H1 (cell line): ENCODE measurements around the gene HRH2. TPM values are rescaled to one million over a fixed set of nuclear protein-coding genes. Genes with fewer than 3 reads are reported as not detected.

Experiments used
- CTCF ChIA-PET: fragments of 300-600 bp; sonication (Branson Sonifier 250); formaldehyde crosslinking; loops from one replicate; lab custom pipeline; 2021; ENCODE audit not compliant: partially characterized antibody; lab: Charles Lee
- POLR2A ChIA-PET: fragments of 300-600 bp; sonication (Branson Sonifier 250); formaldehyde crosslinking; loops from one replicate; lab custom pipeline; 2021; ENCODE audit warnings: inconsistent platforms; ENCODE audit not compliant: partially characterized antibody; lab: Charles Lee
- DNase-seq, 2 experiments: peaks; one replicate each; pipeline versions ENCODE4 v3.0.0 to v3.0.0-alpha.2; 2010 to 2022; ENCODE audit warnings: low spot score in 2 of 2, low read depth in 1 of 2, mixed read lengths in 1 of 2
- FAIRE-seq: peaks from 2 replicates; lab custom pipeline; 2011; peaks lifted over from hg19 to GRCh38; lab: Jason Lieb, UNC
- H2AFZ ChIP-seq: 2 replicates; pipeline ENCODE4 v1.8.1; 2012; ENCODE audit warnings: low read length, inconsistent platforms
- H2AK5ac ChIP-seq: 2 replicates; pipeline ENCODE4 v1.6.1; 2013; ENCODE audit warnings: low read depth, low read length
- H2BK120ac ChIP-seq: replicated peaks from 2 replicates; pipeline ENCODE3; 2013; ENCODE audit warnings: low read depth, low read length, inconsistent platforms
- H2BK12ac ChIP-seq: 2 replicates; pipeline ENCODE4 v1.6.1; 2013; ENCODE audit warnings: low read depth, low read length
- H2BK15ac ChIP-seq: 2 replicates; pipeline ENCODE4 v1.6.1; 2013; ENCODE audit warnings: low read length
- H2BK20ac ChIP-seq: 2 replicates; pipeline ENCODE4 v1.6.1; 2013; ENCODE audit warnings: low read length
- H2BK5ac ChIP-seq: 2 replicates; pipeline ENCODE4 v1.6.1; 2013; ENCODE audit warnings: low read depth, low read length
- H3K14ac ChIP-seq: 2 replicates; pipeline ENCODE4 v1.6.1; 2013; ENCODE audit warnings: inconsistent platforms; ENCODE audit not compliant: insufficient read length
- H3K18ac ChIP-seq: 2 replicates; pipeline ENCODE4 v1.6.1; 2013; ENCODE audit warnings: low read length; ENCODE audit errors: extremely low read depth
- H3K23ac ChIP-seq: 2 replicates; pipeline ENCODE4 v1.6.1; 2013; ENCODE audit warnings: inconsistent platforms; ENCODE audit not compliant: insufficient read length
- H3K23me2 ChIP-seq: 2 replicates; pipeline ENCODE4 v1.6.1; 2013; ENCODE audit warnings: low read depth, low read length
- H3K27ac ChIP-seq: 2 replicates; pipeline ENCODE4 v1.6.1; 2011; ENCODE audit warnings: low read depth, low read length, inconsistent platforms
- H3K27me3 ChIP-seq, 4 experiments: replicated peaks in 1 of 4; 1 replicate in 1 of 4; 2 replicates in 3 of 4; pipeline versions ENCODE4 v1.6.1 to v1.8.1; 2011 to 2013; ENCODE audit warnings: low read length in 3 of 4, mild to moderate bottlenecking in 3 of 4, inconsistent platforms in 2 of 4, mixed read lengths in 2 of 4, moderate library complexity in 1 of 4; ENCODE audit not compliant: control insufficient read depth in 3 of 4, insufficient read depth in 3 of 4; ENCODE audit errors: extremely low read depth in 1 of 4
- H3K36me3 ChIP-seq, 4 experiments: 2 replicates each; pipeline versions ENCODE4 v1.6.1 to v1.8.1; 2011 to 2013; ENCODE audit warnings: mild to moderate bottlenecking in 4 of 4, low read length in 3 of 4, moderate library complexity in 2 of 4, control low read depth in 1 of 4, inconsistent platforms in 1 of 4; ENCODE audit not compliant: insufficient read depth in 4 of 4, control insufficient read depth in 2 of 4
- H3K4ac ChIP-seq: replicated peaks from 2 replicates; pipeline ENCODE3; 2013; ENCODE audit warnings: low read length, low read depth, mixed read lengths, inconsistent platforms; ENCODE audit not compliant: insufficient read length
- H3K4me1 ChIP-seq, 4 experiments: replicated peaks in 1 of 4; 1 replicate in 1 of 4; 2 replicates in 3 of 4; pipeline versions ENCODE4 v1.6.1 to v1.8.1; 2011 to 2013; ENCODE audit warnings: low read length in 3 of 4, inconsistent platforms in 2 of 4, mixed read lengths in 1 of 4; ENCODE audit not compliant: insufficient read depth in 4 of 4, control insufficient read depth in 3 of 4
- H3K4me2 ChIP-seq, 2 experiments: 2 replicates each; pipeline versions ENCODE4 v1.6.1 to v1.8.1; 2011 to 2013; ENCODE audit warnings: low read depth in 2 of 2, low read length in 2 of 2, control low read depth in 1 of 2, inconsistent platforms in 1 of 2, mild to moderate bottlenecking in 1 of 2; ENCODE audit not compliant: insufficient read depth in 1 of 2
- H3K4me3 ChIP-seq, 4 experiments: fragments of 200-600, 300-600 bp in 1 of 4; sonication (generic), shearing (Covaris generic), sonication (Bioruptor Twin) in 1 of 4; 2 replicates each; pipeline versions ENCODE4 v1.5.1 to v1.8.1; 2011 to 2016; ENCODE audit warnings: low read length in 4 of 4, low read depth in 3 of 4, control low read depth in 2 of 4, inconsistent platforms in 2 of 4, mild to moderate bottlenecking in 2 of 4, mixed read lengths in 1 of 4, moderate library complexity in 1 of 4; ENCODE audit not compliant: insufficient read depth in 2 of 4; ENCODE audit errors: extremely low read depth in 1 of 4
- H3K56ac ChIP-seq: replicated peaks from 2 replicates; pipeline ENCODE3; 2013; ENCODE audit warnings: low read depth, mild to moderate bottlenecking, mixed read lengths, low read length, inconsistent platforms; ENCODE audit not compliant: insufficient read length
- H3K79me1 ChIP-seq: 2 replicates; pipeline ENCODE4 v1.6.1; 2013; ENCODE audit warnings: low read depth, low read length, control low read depth
- H3K79me2 ChIP-seq, 2 experiments: 2 replicates each; pipeline versions ENCODE4 v1.6.1 to v1.8.1; 2012 to 2013; ENCODE audit warnings: low read length in 2 of 2, mild to moderate bottlenecking in 2 of 2, inconsistent platforms in 1 of 2; ENCODE audit not compliant: insufficient read depth in 2 of 2, control insufficient read depth in 1 of 2
- H3K9ac ChIP-seq, 4 experiments: replicated peaks in 1 of 4; 1 replicate in 1 of 4; 2 replicates in 3 of 4; pipeline versions ENCODE4 v1.6.1 to v1.8.1; 2011 to 2013; ENCODE audit warnings: low read depth in 3 of 4, low read length in 3 of 4, control low read depth in 2 of 4, mild to moderate bottlenecking in 2 of 4, moderate library complexity in 2 of 4, inconsistent platforms in 1 of 4; ENCODE audit errors: extremely low read depth in 1 of 4
- H3K9me3 ChIP-seq, 2 experiments: 2 replicates each; pipeline versions ENCODE4 v1.6.1 to v1.8.1; 2012 to 2013; ENCODE audit warnings: mild to moderate bottlenecking in 2 of 2, moderate library complexity in 2 of 2, control low read depth in 1 of 2, inconsistent platforms in 1 of 2, low read depth in 1 of 2, low read length in 1 of 2, mixed read lengths in 1 of 2; ENCODE audit not compliant: insufficient read depth in 2 of 2
- H4K20me1 ChIP-seq, 2 experiments: replicated peaks in 1 of 2; 2 replicates each; pipeline versions ENCODE3 to v1.8.1; 2011 to 2013; ENCODE audit warnings: inconsistent platforms in 2 of 2, low read length in 2 of 2, mild to moderate bottlenecking in 1 of 2; ENCODE audit not compliant: insufficient read depth in 2 of 2, control insufficient read depth in 1 of 2
- H4K5ac ChIP-seq: 2 replicates; pipeline ENCODE4 v1.6.1; 2013; ENCODE audit warnings: low read length, low read depth, mixed read lengths, inconsistent platforms; ENCODE audit not compliant: insufficient read length
- H4K8ac ChIP-seq: 2 replicates; pipeline ENCODE4 v1.8.0; 2013; ENCODE audit warnings: mild to moderate bottlenecking, moderate library complexity, low read length, inconsistent platforms; ENCODE audit not compliant: insufficient read depth; ENCODE audit errors: extremely low read depth
- H4K91ac ChIP-seq: replicated peaks from 2 replicates; pipeline ENCODE3; 2013; ENCODE audit warnings: low read length, mixed read lengths, inconsistent platforms; ENCODE audit not compliant: insufficient read length
- BCL11A ChIP-seq, 2 experiments: IDR thresholded peaks; one replicate each; pipeline ENCODE4 v1.6.1; 2011; ENCODE audit warnings: low read depth in 2 of 2, low read length in 2 of 2, mild to moderate bottlenecking in 2 of 2
- CHD1 ChIP-seq: IDR thresholded peaks from 2 replicates; pipeline ENCODE4 v1.6.1; 2012; ENCODE audit warnings: low read depth, low read length, improper control_type of control experiment
- CHD2 ChIP-seq: IDR thresholded peaks from 2 replicates; pipeline ENCODE4 v1.6.1; 2012; ENCODE audit warnings: low read length, improper control_type of control experiment
- EGR1 ChIP-seq: IDR thresholded peaks from 2 replicates; pipeline ENCODE4 v1.6.1; 2011; ENCODE audit warnings: low read depth, low read length, borderline replicate concordance
- EP300 ChIP-seq, 2 experiments: IDR thresholded peaks; 1 replicate in 1 of 2; 2 replicates in 1 of 2; pipeline ENCODE4 v1.6.1; 2011 to 2012; ENCODE audit warnings: low read depth in 2 of 2, low read length in 2 of 2, mild to moderate bottlenecking in 2 of 2, borderline replicate concordance in 1 of 2, inconsistent platforms in 1 of 2, moderate library complexity in 1 of 2
- EZH2 ChIP-seq: fragments of 200-600 bp; sonication (generic); IDR thresholded peaks from 2 replicates; pipeline ENCODE4 v1.7.1; 2012; ENCODE audit warnings: low read depth, mild to moderate bottlenecking, moderate library complexity, low read length, inconsistent platforms; ENCODE audit not compliant: severe bottlenecking
- KDM5A ChIP-seq: fragments of 200-600 bp; IDR thresholded peaks from 2 replicates; pipeline ENCODE4 v1.7.1; 2012; ENCODE audit warnings: mild to moderate bottlenecking, low read length, inconsistent platforms, mixed read lengths
- MAX ChIP-seq: IDR thresholded peaks from 2 replicates; pipeline ENCODE4 v1.6.1; 2012; ENCODE audit warnings: inconsistent platforms
- NANOG ChIP-seq: IDR thresholded peaks from 2 replicates; pipeline ENCODE4 v1.6.1; 2011; ENCODE audit warnings: low read length, low read depth, mild to moderate bottlenecking, inconsistent platforms; ENCODE audit not compliant: insufficient read depth, poor library complexity, severe bottlenecking
- RBBP5 ChIP-seq: IDR thresholded peaks from 2 replicates; pipeline ENCODE4 v1.7.1; 2012; ENCODE audit warnings: low read depth, mild to moderate bottlenecking, inconsistent platforms, low read length, moderate library complexity, borderline replicate concordance
- SIN3A ChIP-seq, 2 experiments: IDR thresholded peaks in 1 of 2; conservative IDR thresholded peaks in 1 of 2; 2 replicates each; pipeline ENCODE4 v1.6.1; 2011 to 2012; ENCODE audit warnings: low read length in 2 of 2, improper control_type of control experiment in 1 of 2, low read depth in 1 of 2, mild to moderate bottlenecking in 1 of 2
- TEAD4 ChIP-seq: IDR thresholded peaks from 2 replicates; pipeline ENCODE4 v1.6.1; 2012; ENCODE audit warnings: low read depth, low read length, inconsistent platforms, mixed read lengths
- WGBS, 2 experiments: shearing (Covaris generic) in 1 of 2; methylation state at CpG; one replicate each; pipeline versions ENCODE4 v1.1.6 to v1.1.7; 2013 to 2015; ENCODE audit warnings: low lambda C conversion rate in 2 of 2, mixed read lengths in 2 of 2, inconsistent platforms in 1 of 2, low coverage in 1 of 2, missing lambda C conversion rate in 1 of 2; ENCODE audit not compliant: insufficient replicate concordance in 2 of 2, insufficient coverage in 1 of 2, insufficient read length in 1 of 2; ENCODE audit errors: extremely low coverage in 1 of 2, missing lambda C conversion rate in 1 of 2; 5-methylcytosine and 5-hydroxymethylcytosine counted together
- polyA plus RNA-seq, 7 experiments: library from polyadenylated mRNA; depleted of rRNA in 3 of 7; stranded (reverse) in 5 of 7; unstranded in 2 of 7; fragments of >200 nt in 5 of 7; fragments of 200-250 nt in 2 of 7; gene quantifications; 1 replicate in 5 of 7; 2 replicates in 1 of 7; 4 replicates in 1 of 7; pipeline versions ENCODE4 v1.2.1 to v1.2.3, GENCODE V29; 2011 to 2013; ENCODE audit warnings: missing spikeins in 2 of 7, mixed read lengths in 2 of 7
- total RNA-seq: library from RNA; stranded (reverse); fragmentation: NEBNext Ultra II Directional; extraction: Animal tissue kit (Norgen Biotek cat#: 25700); gene quantifications from 2 replicates; pipeline ENCODE4 v1.2.1, GENCODE V29; 2021

The HRH2 gene
- total and polyA plus RNA-seq, 2 of the 8 experiments (the other 6 are each of a cell fraction or from before 2014, with no cell fraction given): 7.8 to 8.1 TPM

- no peak overlapping the region for H3K4ac ChIP-seq
- peaks cover 0 to 6% (median 0%) of the 10 kb centered on the region in 4 experiments; a peak in 1 of 7 replicates for H3K27me3 ChIP-seq
- H4K8ac ChIP-seq: peak overlapping the region; percentile 57; the same call in 1 of the 2 replicates
- no peak overlapping the region for H4K5ac ChIP-seq
- H2BK5ac ChIP-seq: no peak overlapping the region
- H4K20me1 ChIP-seq: no peaks in the 10 kb centered on the region
- no peaks in the 10 kb centered on the region for H3K4me1 ChIP-seq
- no peak overlapping the region for H2BK120ac ChIP-seq
- H4K91ac ChIP-seq: no peak overlapping the region
- FAIRE-seq (no peak), DNase-seq (no peak)
- no peaks in the 10 kb centered on the region for H3K79me1 ChIP-seq
- H3K4me2 ChIP-seq: no peak overlapping the region
- H3K36me3 ChIP-seq: no peaks in the 10 kb centered on the region
- WGBS, 2 experiments: 89% methylated on average over 13 of the region's 13 CpGs; no CpG with 5 or more reads in 1 of the 2 experiments
- H2BK15ac ChIP-seq: no peak overlapping the region
- H3K23ac ChIP-seq: no peak overlapping the region
- H3K4me3 ChIP-seq: no peak overlapping the region
- no peaks in the 10 kb centered on the region for H3K79me2 ChIP-seq
- H3K56ac ChIP-seq: no peak overlapping the region
- H3K18ac ChIP-seq: no peak overlapping the region
- ChIA-PET POLR2A (interaction anchor here (1.5 kb wide), 1 partner anchor 68 kb away, joined by 3 read pairs; no protein-coding TSS in a partner anchor), CTCF (interaction anchor here (0.7 to 3.1 kb wide), 6 partner anchors 8 to 22 kb away, joined by 3 to 17 read pairs (median 11); no protein-coding TSS in a partner anchor)
- H3K14ac ChIP-seq: no peak overlapping the region
- no peak overlapping the region for H3K9ac ChIP-seq
- no peak overlapping the region for H2BK20ac ChIP-seq
- H2AK5ac ChIP-seq: no peak overlapping the region
- H3K9me3 ChIP-seq: peaks cover 8 to 11% of the 10 kb centered on the region in 2 experiments; a peak in 3 of 4 replicates
- H2AFZ ChIP-seq: no peak overlapping the region
- no peak overlapping the region for H2BK12ac ChIP-seq
- H3K27ac ChIP-seq: no peak overlapping the region
- no peaks in the 10 kb centered on the region for H3K23me2 ChIP-seq
- TF ChIP-seq EGR1 (no peak), RBBP5 (no peak), EP300 (IDR thresholded peaks at IDR 0.05; ENCODE audit: borderline replicate concordance in 1 of 2, low read depth in 2 of 2, low read length in 2 of 2) (no peak), NANOG (no peak), SIN3A (conservative IDR thresholded peaks at IDR 0.05 in 1 of 2, IDR thresholded peaks at IDR 0.05 in 1 of 2; ENCODE audit: low read depth in 1 of 2, low read length in 2 of 2) (no peak), MAX (no peak), EZH2 (no peak), BCL11A (IDR thresholded peaks at IDR 0.05; ENCODE audit: low read depth in 2 of 2, low read length in 2 of 2) (no peak), CHD1 (no peak), TEAD4 (no peak), KDM5A (no peak), CHD2 (no peak)
- TF ChIP-seq, all 59 proteins: peak for 0
These were observed 51.5 kb downstream of the HRH2 start for GRCh38 chr5:175709276-175709781.
